GM12878 (cell line): ENCODE results near the gene LSAMP. TPM values are rescaled to one million over a fixed set of nuclear protein-coding genes. Genes with fewer than 3 reads are reported as not detected.

Experiments
- ATAC-seq: fragments of 200-7000 bp; cut with Tn5 transposase; 3 replicates; pipeline ENCODE4 v1.9.1; 2020; ENCODE audit warnings: mild to moderate bottlenecking, moderate library complexity
- BruUV-seq: library from RNA; stranded (reverse); fragments of 400-500 nt; replicated peaks from 2 replicates; lab custom pipeline; 2021; lab: Mats Ljungman, UMichigan
- CTCF ChIA-PET: fragments of 300-600 bp; sonication (Branson Sonifier 250); formaldehyde crosslinking; extraction: SDS; loops from one replicate; lab custom pipeline; 2021; ENCODE audit warnings: inconsistent platforms; lab: Yijun Ruan, JAX
- POLR2A ChIA-PET: fragments of 350-600 bp; formaldehyde crosslinking; extraction: SDS; loops from one replicate; lab custom pipeline; 2021; ENCODE audit warnings: inconsistent platforms; lab: Charles Lee
- RAD21 ChIA-PET: fragments of 300-600 bp; sonication (Branson Sonifier 250); formaldehyde crosslinking; loops from one replicate; lab custom pipeline; 2023; ENCODE audit warnings: antibody characterized with exemption; ENCODE audit not compliant: unreplicated experiment; lab: Charles Lee
- SMC1A ChIA-PET: fragments of 300-600 bp; sonication (Branson Sonifier 250); formaldehyde crosslinking; loops from one replicate; lab custom pipeline; 2023; ENCODE audit not compliant: unreplicated experiment, uncharacterized antibody; lab: Charles Lee
- DNase-seq: peaks from one replicate; pipeline ENCODE4 v3.0.0-alpha.2; 2011; ENCODE audit warnings: low read depth, low spot score
- FAIRE-seq: peaks from 3 replicates; lab custom pipeline; 2011; peaks lifted over from hg19 to GRCh38; lab: Jason Lieb, UNC
- H2AFZ ChIP-seq: 2 replicates; pipeline ENCODE4 v1.6.0; 2011; ENCODE audit warnings: low read depth, low read length, control low read depth; ENCODE audit not compliant: control insufficient read depth
- H3K27ac ChIP-seq: 2 replicates; pipeline ENCODE4 v1.5.1; 2011; ENCODE audit warnings: control low read depth; ENCODE audit not compliant: control insufficient read depth, insufficient read depth
- H3K27me3 ChIP-seq, 2 experiments: replicated peaks in 1 of 2; 2 replicates each; pipeline versions ENCODE4 v1.6.0 to v1.6.1; 2011; ENCODE audit warnings: low read length in 1 of 2; ENCODE audit not compliant: control insufficient read depth in 2 of 2, insufficient read depth in 2 of 2
- H3K36me3 ChIP-seq, 2 experiments: 2 replicates each; pipeline ENCODE4 v1.5.1; 2011; ENCODE audit warnings: low read length in 1 of 2; ENCODE audit not compliant: control insufficient read depth in 2 of 2, insufficient read depth in 2 of 2
- H3K4me1 ChIP-seq: 2 replicates; pipeline ENCODE4 v1.6.1; 2011; ENCODE audit warnings: mild to moderate bottlenecking, low read length, moderate library complexity, mixed read lengths; ENCODE audit not compliant: control insufficient read depth, insufficient read depth
- H3K4me2 ChIP-seq: 2 replicates; pipeline ENCODE4 v1.6.0; 2011; ENCODE audit warnings: control low read depth; ENCODE audit not compliant: control insufficient read depth, insufficient read depth
- H3K4me3 ChIP-seq: fragments of 200-600 bp; sonication (generic); 2 replicates; pipeline ENCODE4 v1.5.1; 2016
- H3K79me2 ChIP-seq: 2 replicates; pipeline ENCODE4 v1.6.0; 2011; ENCODE audit warnings: low read length; ENCODE audit not compliant: control insufficient read depth, insufficient read depth
- H3K9ac ChIP-seq: 2 replicates; pipeline ENCODE4 v1.8.0; 2011; ENCODE audit warnings: low read length, control low read depth, mixed read lengths; ENCODE audit not compliant: control insufficient read depth, insufficient read depth
- H3K9me3 ChIP-seq: replicated peaks from 3 replicates; pipeline ENCODE4 v1.5.1; 2011; ENCODE audit warnings: mild to moderate bottlenecking, low read length; ENCODE audit not compliant: control insufficient read depth, insufficient read depth
- H4K20me1 ChIP-seq: 2 replicates; pipeline ENCODE4 v1.6.0; 2011; ENCODE audit not compliant: control insufficient read depth, insufficient read depth
- BMI1 ChIP-seq: fragments of 450-650 bp; IDR thresholded peaks from 2 replicates; pipeline ENCODE4 v1.6.1; 2016; ENCODE audit warnings: mild to moderate bottlenecking, moderate library complexity, borderline replicate concordance
- CHD2 ChIP-seq: IDR thresholded peaks from 2 replicates; pipeline ENCODE4 v1.6.1; 2011; ENCODE audit warnings: low read depth, low read length, improper control_type of control experiment, borderline replicate concordance
- ETV6 ChIP-seq, 2 experiments: fragments of 450-650 bp in 1 of 2; IDR thresholded peaks in 1 of 2; conservative IDR thresholded peaks in 1 of 2; 2 replicates each; pipeline ENCODE4 v1.6.1; 2014; ENCODE audit warnings: antibody characterized with exemption in 1 of 2, borderline replicate concordance in 1 of 2, low read depth in 1 of 2, mild to moderate bottlenecking in 1 of 2, moderate library complexity in 1 of 2
- IRF4 ChIP-seq: IDR thresholded peaks from 2 replicates; pipeline ENCODE4 v1.6.1; 2011; ENCODE audit warnings: low read depth, low read length
- KAT2A ChIP-seq: conservative IDR thresholded peaks from 2 replicates; pipeline ENCODE4 v1.6.1; 2011; ENCODE audit warnings: low read depth, low read length; ENCODE audit not compliant: control insufficient read depth
- KLF5 ChIP-seq: fragments of 450-650 bp; IDR thresholded peaks from 2 replicates; pipeline ENCODE4 v1.6.1; 2014; ENCODE audit warnings: mild to moderate bottlenecking; ENCODE audit not compliant: partially characterized antibody
- MEF2B ChIP-seq: fragments of 450-650 bp; IDR thresholded peaks from 2 replicates; pipeline ENCODE4 v1.6.1; 2018; ENCODE audit warnings: mild to moderate bottlenecking, moderate library complexity; ENCODE audit not compliant: partially characterized antibody, poor library complexity, severe bottlenecking
- POLR2AphosphoS5 ChIP-seq: IDR thresholded peaks from 2 replicates; pipeline ENCODE4 v1.6.1; 2011; ENCODE audit warnings: mild to moderate bottlenecking, low read length, inconsistent platforms
- RCOR1 ChIP-seq: conservative IDR thresholded peaks from 2 replicates; pipeline ENCODE4 v1.6.1; 2012; ENCODE audit warnings: low read depth, low read length, improper control_type of control experiment
- RFX5 ChIP-seq: IDR thresholded peaks from 2 replicates; pipeline ENCODE4 v1.6.1; 2011; ENCODE audit warnings: low read depth, low read length, improper control_type of control experiment
- SUPT20H ChIP-seq: IDR thresholded peaks from 2 replicates; pipeline ENCODE4 v1.6.1; 2011; ENCODE audit warnings: low read depth, mild to moderate bottlenecking, low read length, moderate library complexity, borderline replicate concordance; ENCODE audit not compliant: control insufficient read depth
- YY1 ChIP-seq: IDR thresholded peaks from 2 replicates; pipeline ENCODE4 v1.6.1; 2011; ENCODE audit warnings: low read depth, mild to moderate bottlenecking, low read length
- WGBS: methylation state at CpG from one replicate; pipeline ENCODE4 v1.1.6; 2016; ENCODE audit warnings: low lambda C conversion rate; ENCODE audit not compliant: insufficient replicate concordance, insufficient coverage; ENCODE audit errors: missing lambda C conversion rate; 5-methylcytosine and 5-hydroxymethylcytosine counted together
- in situ Hi-C: fragments of 300-500 bp; cut with MboI; formaldehyde crosslinking; loops from 9 replicates; pipeline ENCODE4 v1.14.3; 2018; ENCODE audit warnings: mixed read lengths
- intact Hi-C: fragments of 100-400 bp; cut with micrococcal nuclease; formaldehyde crosslinking; loops from one replicate; pipeline ENCODE4 v1.14.2; 2022; ENCODE audit not compliant: unreplicated experiment
- polyA plus RNA-seq, 11 experiments: library from polyadenylated mRNA; depleted of rRNA in 4 of 11; unstranded in 6 of 11; stranded (reverse) in 5 of 11; fragments of >200 nt; fragmentation: Nextera tagmentation in 4 of 11; fragmentation: Illumina TruSeq in 1 of 11; extraction: Ambion mirVana in 4 of 11; extraction: Trizol in 1 of 11; gene quantifications; 1 replicate in 1 of 11; 2 replicates in 10 of 11; pipeline versions ENCODE4 v1.2.1 to v1.2.3, GENCODE V29; 2011 to 2016; ENCODE audit warnings: inconsistent platforms in 2 of 11, missing spikeins in 2 of 11, low read depth in 1 of 11
- total RNA-seq, 4 experiments: library from RNA; depleted of rRNA in 3 of 4; stranded (reverse); fragments of >200 nt in 3 of 4; fragmentation: Illumina TruSeq in 1 of 4; extraction: Trizol in 1 of 4; gene quantifications; 2 replicates each; pipeline versions ENCODE4 v1.2.1 to v1.2.3, GENCODE V29; 2013 to 2021
- TF ChIP-seq, protein P1 (sequence below): IDR thresholded peaks from 2 replicates; pipeline ENCODE4 v1.6.1; 2012; ENCODE audit warnings: low read depth, low read length, improper control_type of control experiment
- TF ChIP-seq, protein P2 (sequence below): fragments of 450-650 bp; IDR thresholded peaks from 2 replicates; pipeline ENCODE4 v1.6.1; 2017; ENCODE audit warnings: mild to moderate bottlenecking, moderate library complexity
- TF ChIP-seq, protein P3 (sequence below): fragments of 450-650 bp; IDR thresholded peaks from 2 replicates; pipeline ENCODE4 v1.6.1; 2017; ENCODE audit warnings: borderline replicate concordance
- TF ChIP-seq, protein P4 (sequence below): fragments of 450-650 bp; IDR thresholded peaks from 2 replicates; pipeline ENCODE4 v1.6.1; 2014; ENCODE audit warnings: mild to moderate bottlenecking

LSAMP gene
- total and polyA plus RNA-seq, 10 of the 15 experiments (the other 5 are each of a cell fraction or from before 2014, with no cell fraction given): 2.0 to 12.7 (median 6.5) TPM

DNA sequence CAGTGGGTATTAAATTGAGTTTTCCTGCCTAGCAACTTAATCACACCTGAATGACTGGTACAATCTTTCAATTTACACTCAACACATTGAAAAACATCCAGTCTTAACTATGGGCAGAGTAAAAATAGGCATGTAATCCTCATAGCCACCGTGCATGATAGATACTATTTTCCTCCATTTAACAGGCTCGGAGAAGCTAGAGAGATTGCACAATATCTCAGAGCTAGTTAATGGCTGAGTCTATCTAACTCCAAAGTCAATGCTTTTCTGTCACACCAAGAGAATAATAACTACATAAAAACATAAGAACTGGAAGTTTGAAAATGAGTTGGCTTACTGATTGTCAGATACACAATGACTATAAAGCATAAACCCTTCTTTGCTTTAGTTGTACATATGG is 36.8 kb downstream of the LSAMP start:
- in situ Hi-C loops: no loop called here
- no peak overlapping the region for H3K9ac ChIP-seq
- ChIA-PET SMC1A (interaction anchor here (1.3 to 1.8 kb wide), 2 partner anchors 9 to 14 kb away, joined by 4 read pairs; no protein-coding TSS in a partner anchor), POLR2A (interaction anchor here (1.4 kb wide), 1 partner anchor 13 kb away, joined by 3 read pairs; no protein-coding TSS in a partner anchor), RAD21 (interaction anchor here (1.0 kb wide), 1 partner anchor 13 kb away, joined by 3 read pairs; no protein-coding TSS in a partner anchor), CTCF (no interaction called here)
- 2% methylated on average over 2 of the region's 2 CpGs for WGBS
- no peaks in the 10 kb centered on the region for H3K27me3 ChIP-seq
- no peaks in the 10 kb centered on the region for H3K9me3 ChIP-seq
- no peak overlapping the region for H3K27ac ChIP-seq
- H2AFZ ChIP-seq: no peak overlapping the region
- no peak overlapping the region for H3K4me3 ChIP-seq
- DNase-seq: no peak
- ATAC-seq: no peak
- H3K79me2 ChIP-seq: no peaks in the 10 kb centered on the region
- H4K20me1 ChIP-seq: no peaks in the 10 kb centered on the region
- H3K4me1 ChIP-seq: no peaks in the 10 kb centered on the region
- H3K36me3 ChIP-seq: no peaks in the 10 kb centered on the region
- no TSS peak for BruUV-seq
- no peak overlapping the region for H3K4me2 ChIP-seq
- TF ChIP-seq SUPT20H (no peak), POLR2AphosphoS5 (no peak), RFX5 (no peak), CHD2 (no peak), YY1 (no peak), IRF4 (no peak), MEF2B (no peak), KAT2A (no peak), ETV6 (conservative IDR thresholded peaks at IDR 0.05 in 1 of 2, IDR thresholded peaks at IDR 0.05 in 1 of 2; ENCODE audit: borderline replicate concordance in 1 of 2, low read depth in 1 of 2) (no peak), RCOR1 (no peak), KLF5 (no peak), BMI1 (no peak)
- TF ChIP-seq, protein P1, sequence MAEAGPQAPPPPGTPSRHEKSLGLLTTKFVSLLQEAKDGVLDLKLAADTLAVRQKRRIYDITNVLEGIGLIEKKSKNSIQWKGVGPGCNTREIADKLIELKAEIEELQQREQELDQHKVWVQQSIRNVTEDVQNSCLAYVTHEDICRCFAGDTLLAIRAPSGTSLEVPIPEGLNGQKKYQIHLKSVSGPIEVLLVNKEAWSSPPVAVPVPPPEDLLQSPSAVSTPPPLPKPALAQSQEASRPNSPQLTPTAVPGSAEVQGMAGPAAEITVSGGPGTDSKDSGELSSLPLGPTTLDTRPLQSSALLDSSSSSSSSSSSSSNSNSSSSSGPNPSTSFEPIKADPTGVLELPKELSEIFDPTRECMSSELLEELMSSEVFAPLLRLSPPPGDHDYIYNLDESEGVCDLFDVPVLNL: no peak
- TF ChIP-seq, protein P2, sequence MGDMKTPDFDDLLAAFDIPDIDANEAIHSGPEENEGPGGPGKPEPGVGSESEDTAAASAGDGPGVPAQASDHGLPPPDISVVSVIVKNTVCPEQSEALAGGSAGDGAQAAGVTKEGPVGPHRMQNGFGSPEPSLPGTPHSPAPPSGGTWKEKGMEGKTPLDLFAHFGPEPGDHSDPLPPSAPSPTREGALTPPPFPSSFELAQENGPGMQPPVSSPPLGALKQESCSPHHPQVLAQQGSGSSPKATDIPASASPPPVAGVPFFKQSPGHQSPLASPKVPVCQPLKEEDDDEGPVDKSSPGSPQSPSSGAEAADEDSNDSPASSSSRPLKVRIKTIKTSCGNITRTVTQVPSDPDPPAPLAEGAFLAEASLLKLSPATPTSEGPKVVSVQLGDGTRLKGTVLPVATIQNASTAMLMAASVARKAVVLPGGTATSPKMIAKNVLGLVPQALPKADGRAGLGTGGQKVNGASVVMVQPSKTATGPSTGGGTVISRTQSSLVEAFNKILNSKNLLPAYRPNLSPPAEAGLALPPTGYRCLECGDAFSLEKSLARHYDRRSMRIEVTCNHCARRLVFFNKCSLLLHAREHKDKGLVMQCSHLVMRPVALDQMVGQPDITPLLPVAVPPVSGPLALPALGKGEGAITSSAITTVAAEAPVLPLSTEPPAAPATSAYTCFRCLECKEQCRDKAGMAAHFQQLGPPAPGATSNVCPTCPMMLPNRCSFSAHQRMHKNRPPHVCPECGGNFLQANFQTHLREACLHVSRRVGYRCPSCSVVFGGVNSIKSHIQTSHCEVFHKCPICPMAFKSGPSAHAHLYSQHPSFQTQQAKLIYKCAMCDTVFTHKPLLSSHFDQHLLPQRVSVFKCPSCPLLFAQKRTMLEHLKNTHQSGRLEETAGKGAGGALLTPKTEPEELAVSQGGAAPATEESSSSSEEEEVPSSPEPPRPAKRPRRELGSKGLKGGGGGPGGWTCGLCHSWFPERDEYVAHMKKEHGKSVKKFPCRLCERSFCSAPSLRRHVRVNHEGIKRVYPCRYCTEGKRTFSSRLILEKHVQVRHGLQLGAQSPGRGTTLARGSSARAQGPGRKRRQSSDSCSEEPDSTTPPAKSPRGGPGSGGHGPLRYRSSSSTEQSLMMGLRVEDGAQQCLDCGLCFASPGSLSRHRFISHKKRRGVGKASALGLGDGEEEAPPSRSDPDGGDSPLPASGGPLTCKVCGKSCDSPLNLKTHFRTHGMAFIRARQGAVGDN: no peak
- TF ChIP-seq, protein P3, sequence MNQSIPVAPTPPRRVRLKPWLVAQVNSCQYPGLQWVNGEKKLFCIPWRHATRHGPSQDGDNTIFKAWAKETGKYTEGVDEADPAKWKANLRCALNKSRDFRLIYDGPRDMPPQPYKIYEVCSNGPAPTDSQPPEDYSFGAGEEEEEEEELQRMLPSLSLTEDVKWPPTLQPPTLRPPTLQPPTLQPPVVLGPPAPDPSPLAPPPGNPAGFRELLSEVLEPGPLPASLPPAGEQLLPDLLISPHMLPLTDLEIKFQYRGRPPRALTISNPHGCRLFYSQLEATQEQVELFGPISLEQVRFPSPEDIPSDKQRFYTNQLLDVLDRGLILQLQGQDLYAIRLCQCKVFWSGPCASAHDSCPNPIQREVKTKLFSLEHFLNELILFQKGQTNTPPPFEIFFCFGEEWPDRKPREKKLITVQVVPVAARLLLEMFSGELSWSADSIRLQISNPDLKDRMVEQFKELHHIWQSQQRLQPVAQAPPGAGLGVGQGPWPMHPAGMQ: no peak
- TF ChIP-seq, protein P4, sequence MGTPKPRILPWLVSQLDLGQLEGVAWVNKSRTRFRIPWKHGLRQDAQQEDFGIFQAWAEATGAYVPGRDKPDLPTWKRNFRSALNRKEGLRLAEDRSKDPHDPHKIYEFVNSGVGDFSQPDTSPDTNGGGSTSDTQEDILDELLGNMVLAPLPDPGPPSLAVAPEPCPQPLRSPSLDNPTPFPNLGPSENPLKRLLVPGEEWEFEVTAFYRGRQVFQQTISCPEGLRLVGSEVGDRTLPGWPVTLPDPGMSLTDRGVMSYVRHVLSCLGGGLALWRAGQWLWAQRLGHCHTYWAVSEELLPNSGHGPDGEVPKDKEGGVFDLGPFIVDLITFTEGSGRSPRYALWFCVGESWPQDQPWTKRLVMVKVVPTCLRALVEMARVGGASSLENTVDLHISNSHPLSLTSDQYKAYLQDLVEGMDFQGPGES: no peak
- no peak for FAIRE-seq
- intact Hi-C loops: no loop called here
